ENCODE results near the gene MME. TPM values are rescaled to one million over a fixed set of nuclear protein-coding genes. Genes with fewer than 3 reads are reported as not detected.

The MME gene
- total RNA-seq, 1 donor from 2014 or later = 54.3 TPM

DNA sequence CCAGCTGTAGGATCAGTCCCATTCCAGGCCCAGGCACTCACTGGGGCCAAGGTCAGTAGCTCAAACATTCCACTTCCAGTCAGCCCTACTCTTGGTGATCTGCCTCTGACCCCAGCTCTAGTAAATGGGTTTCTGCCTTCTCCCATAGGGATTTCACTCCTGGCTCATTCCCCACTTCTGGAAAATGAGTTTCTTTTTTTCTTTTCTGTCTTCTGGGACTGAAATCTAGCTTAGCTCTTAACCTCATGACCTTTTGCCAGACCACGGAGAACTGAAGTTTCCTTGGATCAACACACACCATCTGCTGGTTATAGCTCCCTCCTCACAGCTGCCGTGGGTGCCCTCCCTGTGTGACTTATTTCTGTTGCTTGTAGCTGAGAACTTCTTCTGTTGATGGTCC is 21.3 kb downstream of the MME start:
- no peak for FAIRE-seq
- Histone ChIP-seq H3K9ac (ENCODE audit: low read length) (no peak overlapping the region), H3K4me3 (ENCODE audit: insufficient read depth, low read depth, low read length) (no peak overlapping the region), H3K9me3 (ENCODE audit: insufficient read depth, low read depth, low read length) (no peaks in the 10 kb centered on the region), H3K27ac (ENCODE audit: low read depth, low read length) (no peak overlapping the region), H2AFZ (ENCODE audit: low read depth, low read length) (no peak overlapping the region), H4K20me1 (ENCODE audit: insufficient read depth, low read length) (no peaks in the 10 kb centered on the region), H3K27me3 (ENCODE audit: insufficient read depth, low read length) (no peaks in the 10 kb centered on the region), H3K79me2 (ENCODE audit: insufficient read depth, low read length) (no peaks in the 10 kb centered on the region), H3K4me1 (ENCODE audit: insufficient read depth, low read length) (no peaks in the 10 kb centered on the region), H3K36me3 (ENCODE audit: insufficient read depth, low read length) (no peaks in the 10 kb centered on the region), H3K4me2 (ENCODE audit: low read length) (no peak overlapping the region)
- Mint-ChIP-seq H3K9me3 (ENCODE audit: unreplicated experiment) (peaks cover 1% of the 10 kb centered on the region), H3K36me3 (ENCODE audit: low read depth, unreplicated experiment) (peaks cover 17% of the 10 kb centered on the region), H3K4me1 (ENCODE audit: low read depth, unreplicated experiment) (peaks cover 13% of the 10 kb centered on the region), H3K27ac (ENCODE audit: unreplicated experiment) (no peak overlapping the region), H3K4me3 (ENCODE audit: unreplicated experiment) (no peak overlapping the region), H3K27me3 (ENCODE audit: low read depth, unreplicated experiment) (no peaks in the 10 kb centered on the region)
- TF ChIP-seq EZH2 (IDR thresholded peaks at IDR 0.05; ENCODE audit: insufficient read depth, low read length) = no peak
- TF ChIP-seq, protein P1, sequence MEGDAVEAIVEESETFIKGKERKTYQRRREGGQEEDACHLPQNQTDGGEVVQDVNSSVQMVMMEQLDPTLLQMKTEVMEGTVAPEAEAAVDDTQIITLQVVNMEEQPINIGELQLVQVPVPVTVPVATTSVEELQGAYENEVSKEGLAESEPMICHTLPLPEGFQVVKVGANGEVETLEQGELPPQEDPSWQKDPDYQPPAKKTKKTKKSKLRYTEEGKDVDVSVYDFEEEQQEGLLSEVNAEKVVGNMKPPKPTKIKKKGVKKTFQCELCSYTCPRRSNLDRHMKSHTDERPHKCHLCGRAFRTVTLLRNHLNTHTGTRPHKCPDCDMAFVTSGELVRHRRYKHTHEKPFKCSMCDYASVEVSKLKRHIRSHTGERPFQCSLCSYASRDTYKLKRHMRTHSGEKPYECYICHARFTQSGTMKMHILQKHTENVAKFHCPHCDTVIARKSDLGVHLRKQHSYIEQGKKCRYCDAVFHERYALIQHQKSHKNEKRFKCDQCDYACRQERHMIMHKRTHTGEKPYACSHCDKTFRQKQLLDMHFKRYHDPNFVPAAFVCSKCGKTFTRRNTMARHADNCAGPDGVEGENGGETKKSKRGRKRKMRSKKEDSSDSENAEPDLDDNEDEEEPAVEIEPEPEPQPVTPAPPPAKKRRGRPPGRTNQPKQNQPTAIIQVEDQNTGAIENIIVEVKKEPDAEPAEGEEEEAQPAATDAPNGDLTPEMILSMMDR (IDR thresholded peaks at IDR 0.05; ENCODE audit: insufficient read depth, low read depth, low read length) = no peak
- peak; percentile 24 for DNase-seq (ENCODE audit: low read depth)

DNA sequence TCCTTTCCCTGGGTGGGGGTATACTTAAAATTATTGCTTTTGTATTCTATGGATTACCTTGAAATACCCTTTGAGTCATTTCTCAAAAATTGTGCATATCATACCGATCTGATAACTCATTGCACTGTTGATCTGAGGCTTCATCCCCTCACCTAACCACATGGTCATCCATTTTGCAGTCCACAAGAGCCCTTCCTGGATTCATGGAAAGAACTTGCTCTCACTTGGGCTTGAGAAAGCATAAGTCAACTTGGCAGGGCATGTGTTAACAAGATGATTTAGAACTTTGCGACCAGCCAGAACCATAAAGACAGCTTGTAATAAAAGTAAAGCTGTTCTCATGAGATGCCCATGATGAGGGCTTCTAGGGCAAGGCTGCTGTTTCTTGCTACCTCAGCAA is 22.2 kb downstream of the MME start:
- Histone ChIP-seq H2AFZ (ENCODE audit: low read depth, low read length) (no peak overlapping the region), H3K4me2 (ENCODE audit: low read length) (no peak overlapping the region), H3K9ac (ENCODE audit: low read length) (no peak overlapping the region), H3K27ac (ENCODE audit: low read depth, low read length) (no peak overlapping the region), H3K4me3 (ENCODE audit: insufficient read depth, low read depth, low read length) (no peak overlapping the region), H4K20me1 (ENCODE audit: insufficient read depth, low read length) (no peaks in the 10 kb centered on the region), H3K27me3 (ENCODE audit: insufficient read depth, low read length) (no peaks in the 10 kb centered on the region), H3K9me3 (ENCODE audit: insufficient read depth, low read depth, low read length) (no peaks in the 10 kb centered on the region), H3K79me2 (ENCODE audit: insufficient read depth, low read length) (no peaks in the 10 kb centered on the region), H3K36me3 (ENCODE audit: insufficient read depth, low read length) (no peaks in the 10 kb centered on the region), H3K4me1 (ENCODE audit: insufficient read depth, low read length) (no peaks in the 10 kb centered on the region)
- Mint-ChIP-seq H3K4me1 (ENCODE audit: low read depth, unreplicated experiment) (peaks cover 13% of the 10 kb centered on the region), H3K27ac (ENCODE audit: unreplicated experiment) (no peak overlapping the region), H3K36me3 (ENCODE audit: low read depth, unreplicated experiment) (peaks cover 17% of the 10 kb centered on the region), H3K9me3 (ENCODE audit: unreplicated experiment) (peaks cover 1% of the 10 kb centered on the region), H3K27me3 (ENCODE audit: low read depth, unreplicated experiment) (no peaks in the 10 kb centered on the region), H3K4me3 (ENCODE audit: unreplicated experiment) (no peak overlapping the region)
- FAIRE-seq (no peak), DNase-seq (ENCODE audit: low read depth) (peak; percentile 63)
- no peak for TF ChIP-seq EZH2 (IDR thresholded peaks at IDR 0.05; ENCODE audit: insufficient read depth, low read length)
- TF ChIP-seq, protein P1 (IDR thresholded peaks at IDR 0.05; ENCODE audit: insufficient read depth, low read depth, low read length) = no peak

DNA sequence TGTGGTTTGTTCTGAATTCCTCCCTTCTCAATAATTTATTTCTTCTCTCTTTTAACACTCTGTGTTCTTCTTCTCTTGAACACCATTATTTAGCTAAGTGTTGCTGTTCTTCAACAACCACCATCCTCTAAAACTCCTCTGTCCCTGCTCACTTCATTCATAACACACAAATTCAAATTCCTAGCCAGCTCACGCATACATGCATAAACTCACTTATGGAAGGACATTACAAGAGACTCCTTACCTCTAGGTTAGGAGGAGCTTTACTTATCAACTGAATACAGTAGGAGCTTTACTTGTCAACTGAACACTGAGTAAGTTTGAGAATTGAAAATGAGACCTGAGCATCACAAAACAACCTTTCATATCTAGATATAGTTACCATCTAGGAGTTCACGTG is 23.6 kb downstream of the MME start:
- no peak overlapping the region for H3K9ac ChIP-seq (ENCODE audit: low read length)
- no peak overlapping the region for H3K4me3 ChIP-seq (ENCODE audit: insufficient read depth, low read depth, low read length)
- no peak overlapping the region for H3K4me3 Mint-ChIP-seq (ENCODE audit: unreplicated experiment)
- FAIRE-seq (no peak), DNase-seq (ENCODE audit: low read depth) (no peak)
- peaks cover 13% of the 10 kb centered on the region for H3K4me1 Mint-ChIP-seq (ENCODE audit: low read depth, unreplicated experiment)
- H3K27ac ChIP-seq (ENCODE audit: low read depth, low read length) = no peak overlapping the region
- no peaks in the 10 kb centered on the region for H3K4me1 ChIP-seq (ENCODE audit: insufficient read depth, low read length)
- H2AFZ ChIP-seq (ENCODE audit: low read depth, low read length) = no peak overlapping the region
- TF ChIP-seq, protein P1 (IDR thresholded peaks at IDR 0.05; ENCODE audit: insufficient read depth, low read depth, low read length) = no peak
- TF ChIP-seq EZH2 (IDR thresholded peaks at IDR 0.05; ENCODE audit: insufficient read depth, low read length) = no peak
- no peaks in the 10 kb centered on the region for H3K9me3 ChIP-seq (ENCODE audit: insufficient read depth, low read depth, low read length)
- no peaks in the 10 kb centered on the region for H3K79me2 ChIP-seq (ENCODE audit: insufficient read depth, low read length)
- no peak overlapping the region for H3K4me2 ChIP-seq (ENCODE audit: low read length)
- no peaks in the 10 kb centered on the region for H3K9me3 Mint-ChIP-seq (ENCODE audit: unreplicated experiment)
- H3K27me3 Mint-ChIP-seq (ENCODE audit: low read depth, unreplicated experiment) = no peaks in the 10 kb centered on the region
- H3K27me3 ChIP-seq (ENCODE audit: insufficient read depth, low read length) = no peaks in the 10 kb centered on the region
- H3K27ac Mint-ChIP-seq (ENCODE audit: unreplicated experiment) = no peak overlapping the region
- no peaks in the 10 kb centered on the region for H3K36me3 ChIP-seq (ENCODE audit: insufficient read depth, low read length)
- peaks cover 13% of the 10 kb centered on the region for H3K36me3 Mint-ChIP-seq (ENCODE audit: low read depth, unreplicated experiment)
- H4K20me1 ChIP-seq (ENCODE audit: insufficient read depth, low read length) = no peaks in the 10 kb centered on the region

Measured in astrocyte (in vitro differentiated cells and primary cell).